GM12891 (cell line): ENCODE results near the gene HDDC3. TPM values are rescaled to one million over a fixed set of nuclear protein-coding genes. Genes with fewer than 3 reads are reported as not detected.

Experiments
- DNase-seq: peaks from one replicate; pipeline ENCODE4 v3.0.0; 2011; ENCODE audit warnings: low spot score; ENCODE audit not compliant: insufficient read length
- FAIRE-seq: peaks from 2 replicates; lab custom pipeline; 2011; peaks lifted over from hg19 to GRCh38; lab: Jason Lieb, UNC
- PAX5 ChIP-seq: IDR thresholded peaks from 2 replicates; pipeline ENCODE4 v1.6.1; 2011; ENCODE audit warnings: low read length, moderate library complexity, mild to moderate bottlenecking; ENCODE audit not compliant: insufficient read depth, severe bottlenecking
- POLR2A ChIP-seq: IDR thresholded peaks from 2 replicates; pipeline ENCODE4 v1.6.1; 2011; ENCODE audit warnings: low read depth, low read length, control low read depth
- POLR2AphosphoS5 ChIP-seq: IDR thresholded peaks from 2 replicates; pipeline ENCODE4 v1.6.1; 2011; ENCODE audit warnings: low read depth, low read length, control low read depth
- POU2F2 ChIP-seq: IDR thresholded peaks from 2 replicates; pipeline ENCODE4 v1.6.1; 2011; ENCODE audit warnings: low read depth, mild to moderate bottlenecking, control low read depth, low read length, moderate library complexity
- SPI1 ChIP-seq: IDR thresholded peaks from 2 replicates; pipeline ENCODE4 v1.6.1; 2011; ENCODE audit warnings: low read depth, low read length, control low read depth
- TAF1 ChIP-seq: IDR thresholded peaks from 2 replicates; pipeline ENCODE4 v1.6.1; 2011; ENCODE audit warnings: low read depth, low read length, control low read depth
- polyA plus RNA-seq: library from polyadenylated mRNA; unstranded; fragments of >200 nt; gene quantifications from one replicate; pipeline ENCODE4 v1.2.1, GENCODE V29; 2012; ENCODE audit warnings: low read depth, missing spikeins, inconsistent platforms; ENCODE audit not compliant: missing spikeins

Gene HDDC3
- 16.1 TPM for polyA plus RNA-seq

GRCh38 chr15:90931828-90932659, at the start of gene HDDC3:
Gene HDDC3, minus strand, starts transcription at chr15:90932549. Its CDS starts 9 bp downstream, at chr15:90932540.
- TF ChIP-seq TAF1 (peak; percentile 76; the same call in 1 of the 2 replicates), PAX5 (no peak), POLR2AphosphoS5 (peak; percentile 30; the same call in 1 of the 2 replicates), SPI1 (peak; percentile 34; the same call in 1 of the 2 replicates), POU2F2 (peak; percentile 58; the same call in 1 of the 2 replicates), POLR2A (peak; percentile 51)
- DNase-seq (peak; percentile 81), FAIRE-seq (peak; percentile 76)

GRCh38 chr15:90982135-90982534, 49.8 kb upstream of the HDDC3 start:
- DNase-seq (no peak), FAIRE-seq (peak; percentile 13)
- TF ChIP-seq POLR2AphosphoS5, result no peak
- TF ChIP-seq PAX5, result no peak
- TF ChIP-seq SPI1, result peak; percentile 42

- FAIRE-seq (peak; percentile 77), DNase-seq (no peak)
- TF ChIP-seq SPI1 (peak; percentile 99), TAF1 (no peak), POLR2AphosphoS5 (no peak)
These were observed 49.3 kb upstream of the HDDC3 start for GRCh38 chr15:90981681-90982080.

GRCh38 chr15:90979582-90979981, 47.2 kb upstream of the HDDC3 start:
- TF ChIP-seq POLR2A (no peak), POU2F2 (no peak), PAX5 (no peak), SPI1 (no peak), TAF1 (no peak), POLR2AphosphoS5 (no peak)
- DNase-seq (no peak), FAIRE-seq (no peak)

- DNase-seq (no peak), FAIRE-seq (no peak)
- no peak for TF ChIP-seq SPI1
- TF ChIP-seq TAF1, result no peak
- no peak for TF ChIP-seq POU2F2
- no peak for TF ChIP-seq POLR2AphosphoS5
- TF ChIP-seq POLR2A, result no peak
- TF ChIP-seq PAX5, result no peak
These were observed 41.9 kb upstream of the HDDC3 start for GRCh38 chr15:90974216-90974615.

GRCh38 chr15:90972133-90972532, 39.8 kb upstream of the HDDC3 start:
- FAIRE-seq, result no peak
- no peak for DNase-seq
- TF ChIP-seq SPI1 (no peak), PAX5 (no peak), POLR2AphosphoS5 (no peak), POU2F2 (no peak), TAF1 (no peak), POLR2A (no peak)

GRCh38 chr15:90970274-90970673, 37.9 kb upstream of the HDDC3 start:
- TF ChIP-seq PAX5 (no peak), POLR2AphosphoS5 (no peak), TAF1 (no peak), POU2F2 (no peak), POLR2A (no peak), SPI1 (no peak)
- DNase-seq (no peak), FAIRE-seq (no peak)

- FAIRE-seq (no peak), DNase-seq (no peak)
- no peak for TF ChIP-seq TAF1
These were observed 36.1 kb upstream of the HDDC3 start for GRCh38 chr15:90968434-90968833.

GRCh38 chr15:90967206-90967605, 34.9 kb upstream of the HDDC3 start:
- FAIRE-seq (no peak), DNase-seq (no peak)
- TF ChIP-seq POLR2AphosphoS5, result no peak
- no peak for TF ChIP-seq SPI1
- TF ChIP-seq POLR2A, result no peak
- TF ChIP-seq POU2F2, result no peak
- no peak for TF ChIP-seq PAX5

- DNase-seq, result no peak
- TF ChIP-seq POLR2A (0 out of 2 replicates have a peak, but pooled peaks have one; percentile 23), TAF1 (no peak)
- no peak for FAIRE-seq
These were observed 33.9 kb upstream of the HDDC3 start for GRCh38 chr15:90966262-90966661.

GRCh38 chr15:90962021-90962420, 29.7 kb upstream of the HDDC3 start:
- TF ChIP-seq POLR2A, result 0 out of 2 replicates have a peak, but pooled peaks have one; percentile 36
- no peak for TF ChIP-seq POU2F2
- no peak for TF ChIP-seq TAF1
- TF ChIP-seq POLR2AphosphoS5, result no peak
- TF ChIP-seq SPI1, result no peak
- no peak for TF ChIP-seq PAX5
- DNase-seq, result no peak
- FAIRE-seq, result no peak
